IMR-90 (cell line): Measurements from ENCODE around the gene EMD. TPM values are rescaled to one million over a fixed set of nuclear protein-coding genes. Genes with fewer than 3 reads are reported as not detected.

Experiments
- ATAC-seq: fragments of 200-7000 bp; cut with Tn5 transposase; 2 replicates; pipeline ENCODE4 v1.9.1; 2020; ENCODE audit warnings: low read depth, mild to moderate bottlenecking, moderate library complexity
- BruUV-seq: library from RNA; stranded (reverse); fragments of 400-500 nt; replicated peaks from 2 replicates; lab custom pipeline; 2021; lab: Mats Ljungman, UMichigan
- CTCF ChIA-PET: fragments of 300-600 bp; formaldehyde crosslinking; extraction: SDS; loops from one replicate; lab custom pipeline; 2021; ENCODE audit warnings: antibody characterized with exemption; lab: Yijun Ruan, JAX
- POLR2A ChIA-PET: fragments of 300-600 bp; sonication (Branson Sonifier 250); formaldehyde crosslinking; loops from one replicate; lab custom pipeline; 2022; ENCODE audit warnings: antibody characterized with exemption; ENCODE audit not compliant: unreplicated experiment; lab: Charles Lee
- DNase-seq: peaks from one replicate; pipeline ENCODE4 v3.0.0; 2013
- H2AFZ ChIP-seq: replicated peaks from 2 replicates; pipeline ENCODE3; 2013; ENCODE audit warnings: low read length, mild to moderate bottlenecking; ENCODE audit not compliant: poor library complexity
- H2AK5ac ChIP-seq: 2 replicates; pipeline ENCODE4 v1.6.1; 2013; ENCODE audit warnings: low read depth, low read length, inconsistent platforms
- H2AK9ac ChIP-seq: replicated peaks from 2 replicates; pipeline ENCODE3; 2013; ENCODE audit warnings: mild to moderate bottlenecking, low read depth, low read length, moderate library complexity; ENCODE audit not compliant: poor library complexity
- H2BK120ac ChIP-seq: 2 replicates; pipeline ENCODE4 v1.6.1; 2013; ENCODE audit warnings: low read depth, low read length, inconsistent platforms
- H2BK15ac ChIP-seq: 3 replicates; pipeline ENCODE4 v1.6.1; 2013; ENCODE audit warnings: low read depth, low read length, inconsistent platforms
- H2BK20ac ChIP-seq: 2 replicates; pipeline ENCODE4 v1.6.1; 2013; ENCODE audit warnings: low read depth, mild to moderate bottlenecking, inconsistent platforms, low read length, moderate library complexity
- H2BK5ac ChIP-seq: 2 replicates; pipeline ENCODE4 v1.6.1; 2013; ENCODE audit warnings: mild to moderate bottlenecking, low read depth, low read length, inconsistent platforms; ENCODE audit not compliant: poor library complexity, severe bottlenecking
- H3K14ac ChIP-seq: replicated peaks from 2 replicates; pipeline ENCODE4 v1.6.1; 2013; ENCODE audit warnings: low read depth, low read length, inconsistent platforms
- H3K18ac ChIP-seq: 2 replicates; pipeline ENCODE4 v1.6.1; 2013; ENCODE audit warnings: low read depth, low read length, control low read depth
- H3K23ac ChIP-seq: 2 replicates; pipeline ENCODE4 v1.6.1; 2013; ENCODE audit warnings: low read depth, low read length, inconsistent platforms
- H3K27ac ChIP-seq: 2 replicates; pipeline ENCODE4 v1.5.1; 2013; ENCODE audit warnings: mild to moderate bottlenecking, control low read depth, low read length; ENCODE audit not compliant: insufficient read depth
- H3K27me3 ChIP-seq: 2 replicates; pipeline ENCODE4 v1.6.1; 2013; ENCODE audit warnings: low read length; ENCODE audit not compliant: control insufficient read depth, insufficient read depth
- H3K36me3 ChIP-seq: 2 replicates; pipeline ENCODE4 v1.6.1; 2013; ENCODE audit warnings: low read length, mixed read lengths; ENCODE audit not compliant: control insufficient read depth, insufficient read depth
- H3K4ac ChIP-seq: 2 replicates; pipeline ENCODE4 v1.6.1; 2013; ENCODE audit warnings: low read depth, low read length, inconsistent platforms
- H3K4me1 ChIP-seq: 2 replicates; pipeline ENCODE4 v1.6.1; 2013; ENCODE audit warnings: low read length, mixed read lengths; ENCODE audit not compliant: control insufficient read depth, insufficient read depth
- H3K4me2 ChIP-seq: 2 replicates; pipeline ENCODE4 v1.6.1; 2013; ENCODE audit warnings: low read depth, mild to moderate bottlenecking, control low read depth, low read length, moderate library complexity
- H3K4me3 ChIP-seq: 2 replicates; pipeline ENCODE4 v1.5.1; 2013; ENCODE audit warnings: low read depth, mild to moderate bottlenecking, control low read depth, low read length, moderate library complexity; ENCODE audit not compliant: insufficient read depth
- H3K56ac ChIP-seq: 2 replicates; pipeline ENCODE4 v1.6.1; 2013; ENCODE audit warnings: low read length, inconsistent platforms; ENCODE audit not compliant: insufficient read depth; ENCODE audit errors: extremely low read depth
- H3K79me1 ChIP-seq, 2 experiments: 2 replicates each; pipeline ENCODE4 v1.6.1; 2013; ENCODE audit warnings: low read length in 2 of 2, inconsistent platforms in 1 of 2, low read depth in 1 of 2
- H3K9ac ChIP-seq: 2 replicates; pipeline ENCODE4 v1.6.1; 2013; ENCODE audit warnings: low read depth, low read length, control low read depth
- H3K9me1 ChIP-seq: 2 replicates; pipeline ENCODE4 v1.6.1; 2013; ENCODE audit warnings: low read length, inconsistent platforms; ENCODE audit not compliant: insufficient read depth
- H3K9me3 ChIP-seq: 2 replicates; pipeline ENCODE4 v1.6.1; 2013; ENCODE audit warnings: low read length; ENCODE audit not compliant: control insufficient read depth, insufficient read depth
- H4K20me1 ChIP-seq: 2 replicates; pipeline ENCODE4 v1.6.1; 2013; ENCODE audit warnings: low read length, inconsistent platforms; ENCODE audit not compliant: insufficient read depth
- H4K5ac ChIP-seq: 2 replicates; pipeline ENCODE4 v1.6.1; 2013; ENCODE audit warnings: mild to moderate bottlenecking, low read depth, low read length, control low read depth
- H4K8ac ChIP-seq, 2 experiments: 2 replicates each; pipeline ENCODE4 v1.6.1; 2013; ENCODE audit warnings: low read depth in 2 of 2, low read length in 2 of 2, control low read depth in 1 of 2, inconsistent platforms in 1 of 2
- H4K91ac ChIP-seq: 2 replicates; pipeline ENCODE4 v1.6.1; 2013; ENCODE audit warnings: low read depth, low read length, inconsistent platforms; ENCODE audit not compliant: insufficient read depth
- CTCF ChIP-seq: conservative IDR thresholded peaks from 2 replicates; pipeline ENCODE4 v1.5.1; 2012; ENCODE audit warnings: mild to moderate bottlenecking, low read depth, low read length, improper control_type of control experiment
- MXI1 ChIP-seq: IDR thresholded peaks from 2 replicates; pipeline ENCODE4 v1.6.1; 2012; ENCODE audit warnings: low read depth, mild to moderate bottlenecking, low read length, moderate library complexity, borderline replicate concordance
- WGBS, 2 experiments: methylation state at CpG; one replicate each; pipeline versions ENCODE4 v1.1.5 to v1.1.7; 2013; ENCODE audit warnings: missing lambda C conversion rate in 2 of 2; ENCODE audit not compliant: insufficient read length in 1 of 2; ENCODE audit errors: extremely low coverage in 2 of 2; 5-methylcytosine and 5-hydroxymethylcytosine counted together
- dilution Hi-C: fragments of 300-500 bp; cut with HindIII; formaldehyde crosslinking; loops from one replicate; pipeline ENCODE4 v1.14.3; 2018; ENCODE audit warnings: low sequenced_read_pairs; ENCODE audit not compliant: unreplicated experiment
- in situ Hi-C: fragments of 300-500 bp; cut with MboI; formaldehyde crosslinking; loops from 3 replicates; pipeline ENCODE4 v1.14.3; 2019; ENCODE audit warnings: low sequenced_read_pairs, inconsistent platforms, mixed read lengths
- intact Hi-C: fragments of 100-400 bp; cut with micrococcal nuclease; formaldehyde crosslinking; loops from 2 replicates; pipeline ENCODE4 v1.10.0; 2022
- polyA plus RNA-seq, 3 experiments: library from polyadenylated mRNA; depleted of rRNA; stranded (reverse); fragments of >200 nt; gene quantifications; 2 replicates each; pipeline ENCODE4 v1.2.3, GENCODE V29; 2012; ENCODE audit warnings: low replicate concordance in 1 of 3
- total RNA-seq: library from RNA; depleted of rRNA; stranded (reverse); fragments of >200 nt; gene quantifications from 2 replicates; pipeline ENCODE4 v1.2.3, GENCODE V29; 2012

Gene EMD
- total and polyA plus RNA-seq, 2 of the 4 experiments (the other 2 are of a cell fraction), result 9.9 to 80.6 TPM

GRCh38 chrX:154374313-154375155 lies 4.6 kb upstream of the EMD start, which contains the start of gene FLNA:
FLNA (minus strand) TSS chrX:154374634; CDS start chrX:154371245, 3,389 bp downstream.
- H3K9me3 ChIP-seq, result no peaks in the 10 kb centered on the region
- peaks cover 9% of the 10 kb centered on the region for H3K36me3 ChIP-seq
- H3K56ac ChIP-seq, result peak within 1 kb of the TSS; percentile 71
- BruUV-seq, result no TSS peak
- peak within 1 kb of the TSS; percentile 90 for H3K4me3 ChIP-seq
- peak within 1 kb of the TSS; percentile 98 for H3K14ac ChIP-seq
- H3K9me1 ChIP-seq, result 0 out of 2 replicates have a peak, but pooled peaks cover 5% of the 10 kb centered on the region
- H2AFZ ChIP-seq, result peak within 1 kb of the TSS; percentile 83
- peaks cover 0 to 15% of the 10 kb centered on the region in 2 experiments; a peak in 2 of 4 replicates for H3K79me1 ChIP-seq
- H3K27me3 ChIP-seq, result no peaks in the 10 kb centered on the region
- peak within 1 kb of the TSS; percentile 98 for H2AK9ac ChIP-seq
- H4K5ac ChIP-seq, result peak within 1 kb of the TSS; percentile 73
- peak within 1 kb of the TSS; percentile 99 for H3K4ac ChIP-seq
- H3K4me1 ChIP-seq, result peaks cover 10% of the 10 kb centered on the region
- H2BK120ac ChIP-seq, result peak within 1 kb of the TSS; percentile 74
- peak within 1 kb of the TSS; percentile 38; the same call in 1 of the 3 replicates for H2BK15ac ChIP-seq
- intact Hi-C loops, result loop anchor here (5.0 kb wide), 1 partner anchor 158 kb away; no protein-coding TSS in a partner anchor
- DNase-seq (no peak), ATAC-seq (peak; percentile 0; the same call in 1 of the 2 replicates)
- H3K18ac ChIP-seq, result peak within 1 kb of the TSS; percentile 88
- H3K4me2 ChIP-seq, result peak within 1 kb of the TSS; percentile 94
- dilution Hi-C loops, result no loop called here
- POLR2A ChIA-PET, result interaction anchor here (1.6 to 2.6 kb wide), 2 partner anchors 23 to 171 kb away, joined by 5 to 8 read pairs; no protein-coding TSS in a partner anchor
- TF ChIP-seq CTCF, result 0 out of 2 replicates have a peak, but pooled peaks have one; percentile 14
- TF ChIP-seq MXI1, result no peak
- peaks cover 17% of the 10 kb centered on the region for H4K20me1 ChIP-seq
- H4K8ac ChIP-seq, result peak within 1 kb of the TSS; percentile 45 to 92; a peak in 3 of 4 replicates
- peak within 1 kb of the TSS; percentile 96 for H3K23ac ChIP-seq
- peak within 1 kb of the TSS; percentile 25; the same call in 1 of the 2 replicates for H2BK20ac ChIP-seq
- H2AK5ac ChIP-seq, result peak within 1 kb of the TSS; percentile 98
- H3K27ac ChIP-seq, result peak within 1 kb of the TSS; percentile 97
- peak within 1 kb of the TSS; percentile 98 for H3K9ac ChIP-seq
- CTCF ChIA-PET, result interaction anchor here (1.3 kb wide), 1 partner anchor 10 kb away, joined by 4 read pairs; no protein-coding TSS in a partner anchor
- peak within 1 kb of the TSS; percentile 92 for H2BK5ac ChIP-seq
- in situ Hi-C loops, result no loop called here
- WGBS, 2 experiments, result 34% methylated on average over 43 of the region's 95 CpGs; no CpG with 5 or more reads in 1 of the 2 experiments
- H4K91ac ChIP-seq, result peak within 1 kb of the TSS; percentile 91
